Measurements from ENCODE around the gene TAL1. TPM values are rescaled to one million over a fixed set of nuclear protein-coding genes. Genes with fewer than 3 reads are reported as not detected.
A peak's percentile ranks its signal among the peaks of the same experiment; 100 is the strongest.

Gene TAL1
- polyA plus RNA-seq, 3 donors = 0.50 TPM; not detected in 2

DNA sequence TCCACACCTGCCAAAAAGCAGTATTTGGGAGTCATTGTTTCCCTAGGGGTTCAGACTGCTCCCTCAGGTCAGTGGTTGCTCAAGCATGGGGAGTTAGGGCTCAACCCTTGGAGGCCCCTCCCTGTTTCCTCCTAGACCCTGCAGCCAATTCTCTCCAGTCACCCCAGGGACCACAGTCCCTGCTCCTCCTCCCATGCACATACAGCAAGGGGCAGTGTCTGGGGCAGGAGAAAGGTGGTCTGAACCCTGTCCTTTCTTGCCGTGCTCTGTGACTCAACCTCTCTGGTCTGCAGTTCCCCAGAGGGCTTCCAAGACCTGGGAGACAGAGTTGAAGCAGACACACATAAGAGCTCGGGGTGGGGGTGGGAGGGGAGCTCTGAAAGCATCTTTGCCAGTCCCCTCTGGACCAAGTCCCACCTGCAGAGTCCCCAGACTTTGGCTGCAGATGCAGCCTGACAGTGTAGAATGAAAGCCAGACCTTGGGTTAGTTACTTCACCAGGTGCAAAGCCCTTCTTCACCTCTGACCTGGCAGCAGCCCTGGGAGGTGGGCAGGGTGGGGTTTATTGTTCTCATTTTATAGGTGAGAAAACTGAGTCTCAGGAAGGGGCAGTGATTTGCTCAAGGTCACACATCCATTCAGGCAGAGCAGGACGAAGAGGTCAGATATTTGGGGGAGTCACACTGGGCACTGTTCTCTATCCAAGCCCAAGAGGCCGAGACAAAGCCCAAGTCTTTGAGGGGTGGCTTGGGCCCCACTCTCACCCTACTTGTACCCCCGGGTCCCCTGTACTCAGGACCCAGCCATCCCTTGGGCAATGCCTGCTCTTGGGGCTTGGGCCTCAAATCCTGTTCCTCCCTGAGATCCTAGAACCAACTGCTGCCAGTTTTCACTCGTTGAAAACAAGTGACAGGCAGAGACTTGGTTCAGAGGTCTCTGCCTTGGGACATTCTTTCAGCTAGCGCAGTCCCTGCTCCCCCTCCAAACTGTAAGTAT lies 42.9 kb downstream of the TAL1 start:
- peaks cover 0 to 10% (median 8%) of the 10 kb centered on the region in 3 donors for H3K27me3 Mint-ChIP-seq (ENCODE audit: low read depth in 3 of 3)
- Histone ChIP-seq H3K36me3 (replicated peaks in 1 of 2; ENCODE audit: control insufficient read depth in 1 of 2, insufficient read depth in 2 of 2, low read length in 2 of 2) (no peaks in the 10 kb centered on the region), H3K4me3 (replicated peaks in 1 of 3; ENCODE audit: low read depth in 2 of 3, low read length in 3 of 3) (no peak overlapping the region), H3K79me2 (ENCODE audit: insufficient read depth, low read length) (no peaks in the 10 kb centered on the region), H3K27ac (ENCODE audit: low read depth in 1 of 2, low read length in 2 of 2) (no peak overlapping the region), H3K4me1 (ENCODE audit: control insufficient read depth in 1 of 2, insufficient read depth in 2 of 2, low read length in 2 of 2) (no peaks in the 10 kb centered on the region), H3K9ac (ENCODE audit: insufficient read depth, low read length, poor library complexity, severe bottlenecking) (no peak overlapping the region), H3K27me3 (ENCODE audit: control insufficient read depth in 2 of 2, insufficient read depth in 2 of 2, low read length in 2 of 2) (no peaks in the 10 kb centered on the region), H4K20me1 (ENCODE audit: insufficient read depth, low read length) (no peaks in the 10 kb centered on the region), H2AFZ (ENCODE audit: insufficient read depth, low read depth, low read length, poor library complexity, severe bottlenecking) (no peak overlapping the region), H3K9me3 (replicated peaks in 1 of 2; ENCODE audit: control insufficient read depth in 1 of 2, insufficient read depth in 1 of 2, low read length in 2 of 2) (no peaks in the 10 kb centered on the region), H3K4me2 (replicated peaks; ENCODE audit: extremely low read depth, low read length, poor library complexity, severe bottlenecking) (no peak overlapping the region)
- intact Hi-C loops (cut with micrococcal nuclease) = no loop called here
- no peak overlapping the region for H3K4me3 Mint-ChIP-seq
- TF ChIP-seq, protein P1, sequence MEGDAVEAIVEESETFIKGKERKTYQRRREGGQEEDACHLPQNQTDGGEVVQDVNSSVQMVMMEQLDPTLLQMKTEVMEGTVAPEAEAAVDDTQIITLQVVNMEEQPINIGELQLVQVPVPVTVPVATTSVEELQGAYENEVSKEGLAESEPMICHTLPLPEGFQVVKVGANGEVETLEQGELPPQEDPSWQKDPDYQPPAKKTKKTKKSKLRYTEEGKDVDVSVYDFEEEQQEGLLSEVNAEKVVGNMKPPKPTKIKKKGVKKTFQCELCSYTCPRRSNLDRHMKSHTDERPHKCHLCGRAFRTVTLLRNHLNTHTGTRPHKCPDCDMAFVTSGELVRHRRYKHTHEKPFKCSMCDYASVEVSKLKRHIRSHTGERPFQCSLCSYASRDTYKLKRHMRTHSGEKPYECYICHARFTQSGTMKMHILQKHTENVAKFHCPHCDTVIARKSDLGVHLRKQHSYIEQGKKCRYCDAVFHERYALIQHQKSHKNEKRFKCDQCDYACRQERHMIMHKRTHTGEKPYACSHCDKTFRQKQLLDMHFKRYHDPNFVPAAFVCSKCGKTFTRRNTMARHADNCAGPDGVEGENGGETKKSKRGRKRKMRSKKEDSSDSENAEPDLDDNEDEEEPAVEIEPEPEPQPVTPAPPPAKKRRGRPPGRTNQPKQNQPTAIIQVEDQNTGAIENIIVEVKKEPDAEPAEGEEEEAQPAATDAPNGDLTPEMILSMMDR (IDR thresholded peaks at IDR 0.05) = no peak
- H3K4me1 Mint-ChIP-seq = peaks cover 6% of the 10 kb centered on the region
- peaks cover 0 to 5% (median 0%) of the 10 kb centered on the region in 7 donors for H3K9me3 Mint-ChIP-seq
- DNase-seq = peak in 1 of 3 donors; percentile 2
- H3K27ac Mint-ChIP-seq = peak overlapping the region in 2 of 7 donors; percentile 22 to 37
- 84% methylated on average over 7 of the region's 7 CpGs for WGBS (ENCODE audit: insufficient coverage)
- no peaks in the 10 kb centered on the region for H3K36me3 Mint-ChIP-seq

- Histone ChIP-seq H3K79me2 (ENCODE audit: insufficient read depth, low read length) (no peaks in the 10 kb centered on the region), H3K36me3 (replicated peaks in 1 of 2; ENCODE audit: control insufficient read depth in 1 of 2, insufficient read depth in 2 of 2, low read length in 2 of 2) (no peaks in the 10 kb centered on the region), H2AFZ (ENCODE audit: insufficient read depth, low read depth, low read length, poor library complexity, severe bottlenecking) (no peak overlapping the region), H3K4me1 (ENCODE audit: control insufficient read depth in 1 of 2, insufficient read depth in 2 of 2, low read length in 2 of 2) (no peaks in the 10 kb centered on the region), H3K9me3 (replicated peaks in 1 of 2; ENCODE audit: control insufficient read depth in 1 of 2, insufficient read depth in 1 of 2, low read length in 2 of 2) (no peaks in the 10 kb centered on the region), H3K4me3 (replicated peaks in 1 of 3; ENCODE audit: low read depth in 2 of 3, low read length in 3 of 3) (no peak overlapping the region), H3K27me3 (ENCODE audit: control insufficient read depth in 2 of 2, insufficient read depth in 2 of 2, low read length in 2 of 2) (no peaks in the 10 kb centered on the region), H3K9ac (ENCODE audit: insufficient read depth, low read length, poor library complexity, severe bottlenecking) (no peak overlapping the region), H3K4me2 (replicated peaks; ENCODE audit: extremely low read depth, low read length, poor library complexity, severe bottlenecking) (no peak overlapping the region), H3K27ac (ENCODE audit: low read depth in 1 of 2, low read length in 2 of 2) (no peak overlapping the region), H4K20me1 (ENCODE audit: insufficient read depth, low read length) (no peaks in the 10 kb centered on the region)
- Mint-ChIP-seq H3K4me1 (peaks cover 4% of the 10 kb centered on the region), H3K36me3 (no peaks in the 10 kb centered on the region), H3K9me3 (peaks cover 0 to 5% (median 0%) of the 10 kb centered on the region in 7 donors), H3K4me3 (no peak overlapping the region), H3K27ac (no peak overlapping the region), H3K27me3 (ENCODE audit: low read depth in 3 of 3) (peaks cover 0 to 8% (median 6%) of the 10 kb centered on the region in 3 donors)
- no peak for DNase-seq
- intact Hi-C loops (cut with micrococcal nuclease) = no loop called here
- TF ChIP-seq, protein P1 (IDR thresholded peaks at IDR 0.05) = no peak
- 89% methylated on average over 2 of the region's 2 CpGs for WGBS (ENCODE audit: insufficient coverage)
Measured at GRCh38 chr1:47187926-47188250, 44.1 kb downstream of the TAL1 start.
